OCI-M1 (cell line): ENCODE data around the gene IFIT5.
"Not testable (repeated sequence)": the region's sequence is repeated elsewhere in the genome, so short reads cannot be mapped to it uniquely, and the experiment has no call there.

Experiments used
- DNase-seq: peaks from one replicate; lab custom pipeline; 2025; lab: John Stamatoyannopoulos, UW

The IFIT5 gene

DNA sequence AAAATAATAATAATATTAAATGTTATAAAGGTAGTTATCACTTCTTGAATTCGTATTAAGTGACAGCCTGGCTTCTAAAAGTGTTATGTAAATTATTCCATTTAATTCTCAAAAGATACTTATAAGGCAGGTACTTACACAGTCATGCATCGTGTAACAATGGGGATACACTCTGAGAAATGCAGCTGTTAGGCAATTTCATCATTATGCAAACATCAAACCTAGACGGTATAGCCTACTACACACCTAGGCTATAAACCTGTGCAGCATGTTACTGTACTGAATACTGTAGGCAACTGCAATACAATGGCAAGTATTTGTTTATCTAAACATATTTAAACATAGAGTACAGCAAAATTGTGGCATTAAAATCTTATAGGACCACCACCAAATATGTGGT is 20.5 kb upstream of the IFIT5 start:
- DNase-seq, result no peak

GRCh38 chr10:89395141-89395540 is 19.2 kb upstream of the IFIT5 start:
- no peak for DNase-seq

GRCh38 chr10:89398003-89398749 is 16.2 kb upstream of the IFIT5 start:
- no peak for DNase-seq

DNA sequence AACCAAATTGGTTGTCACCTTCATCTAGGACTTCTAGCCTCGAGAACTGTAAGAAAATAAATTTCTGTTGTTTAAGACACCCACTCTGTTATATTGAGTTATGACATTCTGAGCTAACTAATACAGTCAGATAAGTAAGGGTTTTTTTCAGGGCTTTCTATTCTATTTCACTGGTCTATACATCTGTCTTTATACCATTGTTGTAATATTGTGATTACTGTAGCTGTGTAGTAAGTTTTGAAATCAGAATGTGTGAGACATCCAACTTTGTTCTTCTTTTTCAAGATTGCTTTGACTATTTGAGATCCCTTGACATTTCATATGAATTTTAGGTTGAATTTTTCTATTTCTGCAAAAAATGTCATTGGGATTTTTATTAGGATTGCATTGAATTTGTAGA is 14.4 kb upstream of the IFIT5 start:
- DNase-seq, result no peak

DNA sequence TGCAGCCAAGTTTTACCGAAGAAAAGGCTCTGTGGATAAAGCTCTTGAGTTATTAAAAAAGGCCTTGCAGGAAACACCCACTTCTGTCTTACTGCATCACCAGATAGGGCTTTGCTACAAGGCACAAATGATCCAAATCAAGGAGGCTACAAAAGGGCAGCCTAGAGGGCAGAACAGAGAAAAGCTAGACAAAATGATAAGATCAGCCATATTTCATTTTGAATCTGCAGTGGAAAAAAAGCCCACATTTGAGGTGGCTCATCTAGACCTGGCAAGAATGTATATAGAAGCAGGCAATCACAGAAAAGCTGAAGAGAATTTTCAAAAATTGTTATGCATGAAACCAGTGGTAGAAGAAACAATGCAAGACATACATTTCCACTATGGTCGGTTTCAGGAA is 11.3 kb upstream of the IFIT5 start:
- no peak for DNase-seq

DNA sequence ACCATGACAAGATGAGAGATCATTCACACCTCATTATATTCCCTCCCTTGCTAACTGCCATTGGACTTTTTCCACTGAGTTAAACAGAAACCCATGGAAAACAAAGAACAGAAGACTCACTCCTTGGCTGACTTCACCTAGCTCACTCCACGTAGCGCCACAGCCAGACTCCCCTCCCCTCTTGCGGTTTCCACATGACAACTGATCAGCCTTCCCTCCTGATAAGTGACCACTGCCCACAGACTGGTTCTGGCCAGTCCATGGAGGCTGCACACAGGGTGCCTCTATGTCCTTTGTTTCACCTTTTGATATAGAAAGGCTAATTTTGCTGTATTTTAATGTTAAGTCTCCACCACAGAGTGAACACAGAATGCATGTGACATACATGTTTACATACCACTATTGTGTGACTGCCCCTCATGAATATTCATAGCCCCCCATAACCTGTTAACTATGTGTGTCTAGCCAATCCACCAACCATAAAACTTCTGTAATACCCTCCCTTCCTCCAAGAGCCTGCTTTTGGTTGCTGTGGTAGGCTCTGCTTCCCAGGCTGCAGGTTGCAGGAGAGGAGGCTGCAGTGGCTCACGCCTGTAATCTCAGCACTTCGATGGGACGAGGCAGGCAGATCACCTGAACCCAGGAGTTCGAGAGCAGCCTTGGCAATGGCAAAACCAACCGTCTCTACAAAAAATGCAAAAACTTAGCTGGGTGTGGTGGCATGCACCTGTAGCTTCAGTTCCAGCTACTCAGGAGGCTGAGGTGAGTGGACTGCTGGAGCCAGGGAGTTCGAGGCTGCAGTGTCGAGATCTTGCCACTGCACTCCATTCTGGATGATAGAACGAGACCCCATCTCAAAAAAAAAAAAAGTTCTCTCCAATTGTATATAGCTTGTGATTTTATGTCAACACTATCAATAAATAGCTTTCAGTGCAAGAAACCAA is 10.0 kb upstream of the IFIT5 start:
- peak; percentile 82 for DNase-seq

DNA sequence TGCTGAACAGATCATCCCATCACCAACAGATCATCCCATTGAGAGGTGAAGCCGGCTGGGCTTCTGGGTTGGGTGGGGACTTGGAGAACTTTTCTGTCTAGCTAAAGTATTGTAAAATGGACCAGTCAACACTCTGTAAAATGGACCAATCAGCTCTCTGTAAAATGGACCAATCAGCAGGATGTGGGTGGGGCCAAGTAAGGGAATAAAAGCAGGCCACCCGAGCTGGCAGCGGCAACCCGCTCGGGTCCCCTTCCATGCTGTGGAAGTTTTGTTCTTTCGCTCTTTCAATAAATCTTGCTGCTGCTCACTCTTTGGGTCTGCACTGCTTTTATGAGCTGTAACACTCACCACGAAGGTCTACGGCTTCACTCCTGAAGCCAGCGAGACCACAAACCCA is 8.2 kb upstream of the IFIT5 start:
- not testable (repeated sequence) for DNase-seq

GRCh38 chr10:89407792-89408191 is 6.6 kb upstream of the IFIT5 start:
- DNase-seq, result not testable (repeated sequence)

- DNase-seq, result not testable (repeated sequence)
These were observed 5.1 kb upstream of the IFIT5 start for GRCh38 chr10:89409282-89409681.

- DNase-seq, result not testable (repeated sequence)
These were observed 3.8 kb upstream of the IFIT5 start for GRCh38 chr10:89410551-89410950.

DNA sequence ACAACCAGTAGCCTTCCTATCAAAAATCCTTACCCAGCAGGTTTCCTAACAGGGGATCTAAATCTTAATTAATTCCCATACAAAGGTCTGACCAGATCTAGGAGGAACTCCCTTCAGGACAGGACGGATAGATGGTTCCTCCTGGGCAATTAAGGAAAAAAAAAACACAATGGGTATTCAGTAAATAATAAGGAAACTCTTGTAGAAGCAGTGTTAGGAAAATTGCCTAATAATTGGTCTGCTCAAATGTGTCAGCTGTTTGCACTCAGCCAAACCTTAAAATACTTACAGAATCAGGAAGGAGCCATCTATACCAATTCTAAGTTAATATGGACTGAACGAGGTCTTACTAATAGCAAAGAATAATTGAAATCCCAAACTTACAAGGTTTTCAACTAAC is 3.2 kb upstream of the IFIT5 start:
- DNase-seq, result not testable (repeated sequence)

DNA sequence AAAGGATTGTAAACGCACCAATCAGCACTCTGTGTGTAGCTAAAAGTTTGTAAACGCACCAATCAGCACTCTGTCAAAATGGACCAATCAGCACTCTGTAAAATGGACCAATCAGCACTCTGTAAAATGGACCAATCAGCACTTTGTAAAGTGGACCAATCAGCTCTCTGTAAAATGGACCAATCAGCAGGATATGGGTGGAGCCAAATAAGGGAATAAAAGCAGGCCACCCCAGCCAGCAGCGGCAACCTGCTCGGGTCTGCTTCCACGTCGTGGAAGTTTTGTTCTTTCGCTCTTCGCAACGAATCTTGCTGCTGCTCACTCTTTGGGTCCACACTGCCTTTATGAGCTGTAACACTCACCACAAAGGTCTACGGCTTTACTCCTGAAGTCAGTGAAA is 2.1 kb upstream of the IFIT5 start:
- DNase-seq, result peak; percentile 54

- no peak for DNase-seq
These were observed 913 bp upstream of the IFIT5 start for GRCh38 chr10:89413398-89413912.

- DNase-seq, result peak; percentile 81
These were observed 782 bp downstream of the IFIT5 start for GRCh38 chr10:89414879-89415821.

- DNase-seq, result no peak
These were observed 2.1 kb downstream of the IFIT5 start for GRCh38 chr10:89416465-89416864.

GRCh38 chr10:89419548-89419947 is 5.2 kb downstream of the IFIT5 start:
- no peak for DNase-seq

DNA sequence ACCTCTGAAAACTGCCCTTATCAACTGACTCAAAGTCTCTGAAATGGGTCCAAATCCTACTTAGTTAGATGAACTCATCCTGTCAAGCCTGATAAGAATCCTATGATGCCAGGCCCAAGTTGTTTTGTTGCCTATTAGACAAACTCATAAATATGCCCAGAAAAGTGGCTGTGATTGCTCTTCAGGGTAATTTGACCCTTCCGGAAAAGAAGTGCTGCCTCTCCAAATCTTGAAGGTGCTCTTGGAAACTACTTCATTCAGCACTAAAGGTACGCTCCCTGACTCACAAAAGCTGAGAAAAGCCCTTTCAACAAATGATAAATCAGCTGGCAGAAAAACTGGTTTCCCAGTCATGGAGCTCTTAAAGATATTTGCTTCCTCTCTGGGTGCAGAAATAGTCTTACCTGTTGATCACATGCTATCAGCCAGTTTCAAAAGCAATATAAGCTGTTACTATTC is 6.7 kb downstream of the IFIT5 start:
- no peak for DNase-seq

GRCh38 chr10:89425000-89425399 is 10.6 kb downstream of the IFIT5 start:
- no peak for DNase-seq

- DNase-seq, result peak; percentile 76
These were observed 12.0 kb downstream of the IFIT5 start for GRCh38 chr10:89426230-89426868.

DNA sequence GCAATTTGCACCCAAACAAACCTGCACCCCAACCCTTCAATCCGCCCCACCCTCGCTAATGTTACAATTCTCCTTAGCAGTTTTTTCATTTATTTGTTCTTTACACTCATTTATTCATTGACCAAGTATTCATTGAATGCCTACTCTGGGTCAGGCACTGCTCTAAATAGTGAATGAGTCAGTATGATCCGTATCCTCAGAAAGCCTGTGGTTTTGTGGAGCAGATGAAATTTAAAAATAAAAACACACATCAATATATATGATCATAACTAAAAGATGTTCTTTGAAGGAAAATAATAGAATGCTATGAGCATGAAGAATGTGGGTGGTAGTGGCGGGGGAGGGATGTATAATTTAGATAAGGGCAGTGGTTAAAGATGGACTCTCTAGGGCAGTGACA is 13.3 kb downstream of the IFIT5 start:
- peak; percentile 28 for DNase-seq

DNA sequence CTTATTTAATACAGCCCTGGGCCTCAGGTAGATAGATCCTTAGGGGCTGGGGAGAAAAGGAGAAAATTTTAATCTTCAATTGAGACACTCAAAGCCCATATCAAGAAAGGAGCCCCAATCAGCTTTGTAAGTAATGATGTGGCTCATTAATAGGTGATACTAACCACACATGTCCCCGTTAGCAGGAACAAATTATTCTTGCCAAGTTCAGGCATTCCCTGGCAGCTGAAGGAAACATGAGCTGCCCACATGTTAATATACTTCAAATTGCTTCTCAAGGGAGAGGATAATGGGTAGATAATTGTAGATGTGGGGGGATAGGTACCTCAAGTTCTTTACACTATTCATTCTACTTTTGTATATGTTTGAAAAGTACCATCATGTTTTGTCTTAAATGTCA is 14.5 kb downstream of the IFIT5 start:
- no peak for DNase-seq
